Astrocyte (in vitro differentiated cells and primary cell): ENCODE data around the gene MED13L.

Experiments used
- CTCF ChIP-seq: IDR thresholded peaks from 2 replicates; pipeline ENCODE4 v1.5.1; 2011; ENCODE audit warnings: low read depth, mild to moderate bottlenecking, inconsistent platforms, low read length, moderate library complexity; ENCODE audit not compliant: insufficient read depth
- EZH2 ChIP-seq: IDR thresholded peaks from 2 replicates; pipeline ENCODE4 v1.6.1; 2012; ENCODE audit warnings: mild to moderate bottlenecking, low read length, inconsistent platforms; ENCODE audit not compliant: insufficient read depth

GRCh38 chr12:116104167-116104767 is 173.2 kb downstream of the MED13L start:
- TF ChIP-seq EZH2 (no peak), CTCF (no peak)
